Neural crest cell (in vitro differentiated cells): ENCODE results near the gene POU6F1. TPM values are rescaled to one million over a fixed set of nuclear protein-coding genes. Genes with fewer than 3 reads are reported as not detected.

Experiments
- DNase-seq: peaks from one replicate; pipeline ENCODE4 v3.0.0; 2021; ENCODE audit warnings: low read depth, mixed read lengths, low spot score
- H3K27ac Mint-ChIP-seq: one replicate; pipeline ENCODE4 v1.8.0; 2021; ENCODE audit warnings: mild to moderate bottlenecking, mixed read lengths; ENCODE audit not compliant: unreplicated experiment
- H3K27me3 Mint-ChIP-seq: 2 replicates; pipeline ENCODE4 v1.8.0; 2021; ENCODE audit warnings: low read depth, mild to moderate bottlenecking, mixed read lengths
- H3K36me3 Mint-ChIP-seq: 2 replicates; pipeline ENCODE4 v1.8.0; 2021; ENCODE audit warnings: low read depth, mild to moderate bottlenecking, mixed read lengths
- H3K4me1 Mint-ChIP-seq: 2 replicates; pipeline ENCODE4 v1.8.0; 2021; ENCODE audit warnings: mixed read lengths
- H3K4me3 Mint-ChIP-seq: one replicate; pipeline ENCODE4 v1.8.0; 2021; ENCODE audit warnings: mild to moderate bottlenecking, mixed read lengths
- H3K9me3 Mint-ChIP-seq: 2 replicates; pipeline ENCODE4 v1.8.0; 2021; ENCODE audit warnings: mixed read lengths
- total RNA-seq: library from RNA; stranded (reverse); gene quantifications from 2 replicates; pipeline ENCODE4 v1.2.1, GENCODE V29; 2021
- TF ChIP-seq, protein P1 (sequence below): fragments of 200-600 bp; sonication (generic); conservative IDR thresholded peaks from 2 replicates; pipeline ENCODE4 v1.5.0; 2021; ENCODE audit warnings: antibody characterized with exemption, mild to moderate bottlenecking

Gene POU6F1
- total RNA-seq, 1 donor from 2014 or later = 7.7 TPM

DNA sequence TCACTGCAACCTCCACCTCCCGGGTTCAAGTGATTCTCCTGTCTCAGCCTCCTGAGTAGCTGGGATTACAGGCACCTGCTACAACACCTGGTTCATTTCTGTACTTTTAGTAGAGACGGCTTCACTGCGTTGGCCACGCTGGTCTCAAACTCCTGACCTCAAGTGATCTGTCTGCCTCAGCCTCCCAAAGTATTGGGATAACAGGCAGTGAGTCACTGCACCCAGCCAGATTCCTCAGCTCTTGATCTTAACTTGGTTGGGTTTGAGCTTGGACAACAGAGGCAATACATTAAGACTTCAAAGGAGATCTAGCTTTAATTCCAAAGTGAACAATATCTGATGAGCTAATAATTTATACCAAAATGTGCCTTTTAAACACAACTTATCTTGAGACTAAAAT is 26.4 kb upstream of the POU6F1 start:
- no peak for DNase-seq
- TF ChIP-seq, protein P1, sequence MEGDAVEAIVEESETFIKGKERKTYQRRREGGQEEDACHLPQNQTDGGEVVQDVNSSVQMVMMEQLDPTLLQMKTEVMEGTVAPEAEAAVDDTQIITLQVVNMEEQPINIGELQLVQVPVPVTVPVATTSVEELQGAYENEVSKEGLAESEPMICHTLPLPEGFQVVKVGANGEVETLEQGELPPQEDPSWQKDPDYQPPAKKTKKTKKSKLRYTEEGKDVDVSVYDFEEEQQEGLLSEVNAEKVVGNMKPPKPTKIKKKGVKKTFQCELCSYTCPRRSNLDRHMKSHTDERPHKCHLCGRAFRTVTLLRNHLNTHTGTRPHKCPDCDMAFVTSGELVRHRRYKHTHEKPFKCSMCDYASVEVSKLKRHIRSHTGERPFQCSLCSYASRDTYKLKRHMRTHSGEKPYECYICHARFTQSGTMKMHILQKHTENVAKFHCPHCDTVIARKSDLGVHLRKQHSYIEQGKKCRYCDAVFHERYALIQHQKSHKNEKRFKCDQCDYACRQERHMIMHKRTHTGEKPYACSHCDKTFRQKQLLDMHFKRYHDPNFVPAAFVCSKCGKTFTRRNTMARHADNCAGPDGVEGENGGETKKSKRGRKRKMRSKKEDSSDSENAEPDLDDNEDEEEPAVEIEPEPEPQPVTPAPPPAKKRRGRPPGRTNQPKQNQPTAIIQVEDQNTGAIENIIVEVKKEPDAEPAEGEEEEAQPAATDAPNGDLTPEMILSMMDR = no peak
- H3K36me3 Mint-ChIP-seq = peaks cover 13% of the 10 kb centered on the region

GRCh38 chr12:51242876-51243275 is 25.0 kb upstream of the POU6F1 start:
- Mint-ChIP-seq H3K36me3 (peaks cover 13% of the 10 kb centered on the region), H3K27ac (no peak overlapping the region), H3K27me3 (no peaks in the 10 kb centered on the region), H3K9me3 (no peaks in the 10 kb centered on the region), H3K4me1 (peaks cover 35% of the 10 kb centered on the region), H3K4me3 (peak overlapping the region; percentile 65)
- no peak for DNase-seq
- TF ChIP-seq, protein P1 = no peak

More for the DNA sequence above, 26.4 kb upstream of the POU6F1 start:
- Mint-ChIP-seq H3K4me1 (peaks cover 26% of the 10 kb centered on the region), H3K4me3 (no peak overlapping the region), H3K9me3 (no peaks in the 10 kb centered on the region), H3K27me3 (no peaks in the 10 kb centered on the region), H3K27ac (no peak overlapping the region)

DNA sequence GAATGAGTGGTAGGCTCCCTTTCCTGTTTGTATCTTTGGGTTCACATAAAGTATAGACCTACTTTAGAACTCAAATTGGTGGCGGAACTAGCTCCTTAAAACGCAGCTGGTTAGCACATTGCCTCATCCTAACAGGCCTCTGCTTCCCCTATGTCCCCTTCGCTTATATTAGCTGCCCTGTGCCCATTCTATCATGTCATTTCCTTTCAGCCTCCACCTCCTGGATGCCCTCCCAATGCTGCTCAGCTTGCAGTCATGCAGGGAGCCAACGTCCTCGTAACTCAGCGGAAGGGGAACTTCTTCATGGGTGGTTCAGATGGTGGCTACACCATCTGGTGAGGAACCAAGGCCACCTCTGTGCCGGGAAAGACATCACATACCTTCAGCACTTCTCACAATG is 24.3 kb upstream of the POU6F1 start:
- TF ChIP-seq, protein P1 = no peak
- Mint-ChIP-seq H3K27me3 (no peaks in the 10 kb centered on the region), H3K9me3 (no peaks in the 10 kb centered on the region), H3K36me3 (peaks cover 13% of the 10 kb centered on the region), H3K4me1 (peaks cover 30% of the 10 kb centered on the region), H3K4me3 (peak overlapping the region; percentile 36), H3K27ac (no peak overlapping the region)
- no peak for DNase-seq

DNA sequence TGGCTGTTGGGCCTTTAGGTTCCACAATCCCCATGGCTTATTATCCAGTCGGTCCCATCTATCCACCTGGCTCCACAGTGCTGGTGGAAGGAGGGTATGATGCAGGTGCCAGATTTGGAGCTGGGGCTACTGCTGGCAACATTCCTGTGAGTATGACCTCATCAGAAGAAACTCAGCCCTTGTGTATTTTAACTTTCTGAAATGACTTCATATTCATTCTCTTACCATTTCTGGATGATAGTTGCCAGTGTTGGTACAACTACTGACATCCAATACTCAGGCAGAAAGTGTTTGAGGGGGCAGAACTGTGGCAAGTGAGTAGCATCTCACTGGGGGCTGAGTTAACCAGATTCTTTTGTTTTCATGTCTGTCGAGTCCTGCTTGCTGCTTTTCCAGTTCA is 23.1 kb upstream of the POU6F1 start:
- no peak for DNase-seq
- Mint-ChIP-seq H3K36me3 (peaks cover 13% of the 10 kb centered on the region), H3K4me3 (peak overlapping the region; percentile 97), H3K4me1 (peaks cover 23% of the 10 kb centered on the region), H3K27me3 (no peaks in the 10 kb centered on the region), H3K9me3 (no peaks in the 10 kb centered on the region), H3K27ac (no peak overlapping the region)
- TF ChIP-seq, protein P1 = no peak

DNA sequence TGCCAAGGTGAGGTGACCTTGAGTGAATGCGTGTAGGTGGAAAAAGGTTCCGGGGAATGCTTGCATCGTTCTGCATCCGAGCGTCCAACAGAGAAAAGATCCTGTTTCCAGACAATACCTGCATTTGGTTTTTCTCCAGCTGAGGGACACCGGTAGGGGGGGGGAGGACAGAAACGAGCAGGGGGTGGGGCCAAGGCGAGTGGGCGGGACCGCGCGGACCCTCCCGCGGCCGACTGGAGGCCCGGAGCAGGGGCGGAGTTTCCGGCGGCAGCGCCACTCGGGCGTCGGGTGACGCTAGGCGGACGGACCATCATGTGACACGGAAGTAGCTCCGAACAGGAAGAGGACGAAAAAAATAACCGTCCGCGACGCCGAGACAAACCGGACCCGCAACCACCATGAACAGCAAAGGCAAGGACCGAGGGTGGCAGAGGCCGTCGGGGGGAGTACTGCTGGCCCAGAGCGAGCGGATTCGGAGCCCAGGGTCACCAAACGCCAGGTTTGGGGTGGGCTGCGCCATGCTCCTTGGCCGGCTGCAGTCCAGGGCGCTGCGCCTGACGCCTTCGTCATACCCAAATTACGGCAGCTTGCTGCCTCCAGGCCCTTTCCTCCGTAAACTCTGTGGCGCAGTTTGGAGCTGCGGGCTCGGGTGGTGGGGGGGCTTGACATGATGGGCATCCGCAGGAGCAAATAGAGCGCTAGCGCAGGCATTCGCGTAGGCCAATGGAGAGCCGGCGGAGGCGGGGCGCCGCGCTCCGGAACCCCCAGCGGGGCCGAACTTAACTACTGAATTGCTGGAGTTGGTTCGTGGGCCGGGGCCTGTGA is 20.9 kb upstream of the POU6F1 start, which contains the start of gene DAZAP2:
Gene DAZAP2, plus strand, starts transcription at position 317 of the 825 bp plus-strand sequence. Its CDS starts 82 bp downstream, at position 399.
- TF ChIP-seq, protein P1 = peak; percentile 7
- Mint-ChIP-seq H3K27ac (peak within 1 kb of the TSS; percentile 99), H3K4me3 (peak within 1 kb of the TSS; percentile 97), H3K4me1 (peaks cover 20% of the 10 kb centered on the region), H3K27me3 (no peaks in the 10 kb centered on the region), H3K9me3 (no peaks in the 10 kb centered on the region), H3K36me3 (peaks cover 11% of the 10 kb centered on the region)
- peak; percentile 82 for DNase-seq
